ENCODE data around the gene MAP4K4. TPM values are rescaled to one million over a fixed set of nuclear protein-coding genes. Genes with fewer than 3 reads are reported as not detected.

Gene MAP4K4
- total and polyA plus RNA-seq, 2 experiments from 2014 or later = 61.6 to 131 TPM

DNA sequence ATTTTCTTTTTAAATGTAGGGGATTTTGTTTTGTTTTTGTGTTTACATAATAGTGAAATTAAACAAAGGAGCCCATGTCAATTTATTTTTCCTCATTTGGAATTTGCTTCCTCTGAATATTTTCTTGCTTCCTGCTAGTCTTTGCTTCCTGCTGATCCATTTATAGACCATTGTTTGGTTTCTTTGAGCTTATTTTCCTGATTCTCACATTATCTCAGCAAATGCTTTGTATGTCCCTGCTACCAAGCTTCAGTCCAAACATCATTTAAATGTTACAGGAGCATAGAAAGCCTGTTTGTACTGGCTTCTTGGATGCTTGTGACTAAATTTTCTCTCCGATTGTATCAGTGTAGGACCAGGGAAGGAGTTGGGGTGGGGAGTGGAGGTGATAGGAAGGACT is 166.9 kb downstream of the MAP4K4 start:
- H3K27ac ChIP-seq = no peak overlapping the region

DNA sequence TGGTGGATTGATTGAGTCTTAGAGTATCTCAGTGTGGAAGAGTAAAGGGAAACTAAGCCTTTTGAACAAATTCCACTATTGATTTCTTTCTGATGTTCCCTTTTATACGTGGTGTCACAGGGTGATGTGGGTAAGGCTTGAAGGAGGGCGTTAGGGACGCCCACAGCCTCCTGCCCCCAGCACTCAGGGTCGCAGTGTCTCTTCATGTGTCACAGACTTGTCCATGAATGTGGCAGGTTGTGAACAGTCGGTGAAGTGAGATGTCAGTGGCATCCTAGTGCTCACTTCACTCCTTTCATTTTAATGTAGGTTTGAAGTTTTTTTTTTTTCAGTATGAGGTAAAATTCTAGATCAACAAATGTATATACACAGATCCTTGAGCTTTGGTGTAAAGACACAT is 171.0 kb downstream of the MAP4K4 start:
- no peak for DNase-seq (ENCODE audit: low read depth in 1 of 2, low spot score in 1 of 2)
- Histone ChIP-seq H3K27me3 (no peaks in the 10 kb centered on the region), H3K9me3 (ENCODE audit: low read depth) (no peaks in the 10 kb centered on the region), H3K36me3 (peaks cover 85% of the 10 kb centered on the region), H3K4me3 (no peak overlapping the region), H3K27ac (no peak overlapping the region), H3K4me1 (ENCODE audit: low read depth) (no peaks in the 10 kb centered on the region)
- TF ChIP-seq, protein P1, sequence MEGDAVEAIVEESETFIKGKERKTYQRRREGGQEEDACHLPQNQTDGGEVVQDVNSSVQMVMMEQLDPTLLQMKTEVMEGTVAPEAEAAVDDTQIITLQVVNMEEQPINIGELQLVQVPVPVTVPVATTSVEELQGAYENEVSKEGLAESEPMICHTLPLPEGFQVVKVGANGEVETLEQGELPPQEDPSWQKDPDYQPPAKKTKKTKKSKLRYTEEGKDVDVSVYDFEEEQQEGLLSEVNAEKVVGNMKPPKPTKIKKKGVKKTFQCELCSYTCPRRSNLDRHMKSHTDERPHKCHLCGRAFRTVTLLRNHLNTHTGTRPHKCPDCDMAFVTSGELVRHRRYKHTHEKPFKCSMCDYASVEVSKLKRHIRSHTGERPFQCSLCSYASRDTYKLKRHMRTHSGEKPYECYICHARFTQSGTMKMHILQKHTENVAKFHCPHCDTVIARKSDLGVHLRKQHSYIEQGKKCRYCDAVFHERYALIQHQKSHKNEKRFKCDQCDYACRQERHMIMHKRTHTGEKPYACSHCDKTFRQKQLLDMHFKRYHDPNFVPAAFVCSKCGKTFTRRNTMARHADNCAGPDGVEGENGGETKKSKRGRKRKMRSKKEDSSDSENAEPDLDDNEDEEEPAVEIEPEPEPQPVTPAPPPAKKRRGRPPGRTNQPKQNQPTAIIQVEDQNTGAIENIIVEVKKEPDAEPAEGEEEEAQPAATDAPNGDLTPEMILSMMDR (IDR thresholded peaks at IDR 0.05; ENCODE audit: low read depth, low read length) = no peak

More for the DNA sequence above, 166.9 kb downstream of the MAP4K4 start:
- Histone ChIP-seq H3K36me3 (peaks cover 74% of the 10 kb centered on the region), H3K4me1 (ENCODE audit: low read depth) (no peaks in the 10 kb centered on the region), H3K27me3 (no peaks in the 10 kb centered on the region), H3K9me3 (ENCODE audit: low read depth) (no peaks in the 10 kb centered on the region), H3K4me3 (no peak overlapping the region)
- DNase-seq (ENCODE audit: low read depth in 1 of 2, low spot score in 1 of 2) = no peak
- TF ChIP-seq, protein P1 (IDR thresholded peaks at IDR 0.05; ENCODE audit: low read depth, low read length) = no peak

DNA sequence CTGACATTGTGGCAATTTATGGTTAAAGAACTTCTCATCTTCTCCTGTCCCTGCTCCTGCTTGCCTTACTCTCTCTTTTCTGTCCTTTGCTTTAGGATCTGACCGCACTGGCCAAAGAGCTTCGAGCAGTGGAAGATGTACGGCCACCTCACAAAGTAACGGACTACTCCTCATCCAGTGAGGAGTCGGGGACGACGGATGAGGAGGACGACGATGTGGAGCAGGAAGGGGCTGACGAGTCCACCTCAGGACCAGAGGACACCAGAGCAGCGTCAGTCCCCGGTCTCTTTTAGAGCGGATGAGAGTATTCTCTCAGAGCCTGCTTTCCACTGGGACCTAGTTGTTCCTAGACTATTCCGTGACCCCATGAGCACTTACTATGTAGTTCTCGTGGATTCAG is 172.0 kb downstream of the MAP4K4 start:
- Histone ChIP-seq H3K27ac (no peak overlapping the region), H3K36me3 (peaks cover 88% of the 10 kb centered on the region)
- TF ChIP-seq, protein P1 (IDR thresholded peaks at IDR 0.05; ENCODE audit: low read depth, low read length) = no peak

DNA sequence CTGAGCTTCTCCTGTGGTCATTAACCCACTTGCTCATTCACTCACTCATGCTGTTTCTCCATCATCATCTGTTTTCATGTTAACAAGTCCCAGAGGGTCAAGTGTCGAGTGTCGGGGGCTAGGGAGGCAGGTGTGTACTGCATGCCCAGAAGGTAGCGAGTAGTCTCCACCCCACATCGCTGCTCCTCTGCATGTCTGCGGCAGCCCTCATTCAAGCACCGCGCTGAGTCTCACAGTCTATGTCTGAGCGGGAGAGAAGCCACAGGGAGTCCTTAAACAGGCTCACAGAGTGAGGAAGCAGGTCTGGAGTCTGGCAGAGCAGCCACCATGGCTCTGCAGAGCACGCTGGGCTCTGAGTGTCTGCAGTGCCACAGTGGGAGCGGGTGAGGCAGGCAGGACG is 172.9 kb downstream of the MAP4K4 start:
- TF ChIP-seq, protein P1 (IDR thresholded peaks at IDR 0.05; ENCODE audit: low read depth, low read length) = no peak

More for the DNA sequence above, 172.0 kb downstream of the MAP4K4 start:
- Histone ChIP-seq H3K9me3 (ENCODE audit: low read depth) (no peaks in the 10 kb centered on the region), H3K4me3 (no peak overlapping the region), H3K4me1 (ENCODE audit: low read depth) (no peaks in the 10 kb centered on the region), H3K27me3 (no peaks in the 10 kb centered on the region)
- DNase-seq (ENCODE audit: low read depth in 1 of 2, low spot score in 1 of 2) = no peak

DNA sequence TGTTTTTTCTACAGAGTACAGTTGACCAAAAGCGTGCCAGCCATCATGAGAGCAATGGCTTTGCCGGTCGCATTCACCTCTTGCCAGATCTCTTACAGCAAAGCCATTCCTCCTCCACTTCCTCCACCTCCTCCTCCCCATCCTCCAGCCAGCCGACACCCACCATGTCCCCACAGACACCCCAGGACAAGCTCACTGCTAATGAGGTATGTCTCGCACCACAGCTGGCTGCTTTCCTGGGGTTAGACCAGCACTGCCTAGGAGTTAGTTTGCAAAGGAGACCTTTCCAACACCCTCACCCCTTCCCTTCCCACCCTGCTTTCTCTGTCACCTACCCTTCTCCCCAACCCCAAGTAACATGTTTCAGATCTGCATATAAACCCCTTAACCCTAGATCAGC is 174.0 kb downstream of the MAP4K4 start:
- TF ChIP-seq, protein P1 (IDR thresholded peaks at IDR 0.05; ENCODE audit: low read depth, low read length) = no peak
- Histone ChIP-seq H3K27ac (no peak overlapping the region), H3K4me1 (ENCODE audit: low read depth) (no peaks in the 10 kb centered on the region), H3K27me3 (no peaks in the 10 kb centered on the region), H3K9me3 (ENCODE audit: low read depth) (no peaks in the 10 kb centered on the region), H3K36me3 (peaks cover 78% of the 10 kb centered on the region), H3K4me3 (no peak overlapping the region)
- DNase-seq (ENCODE audit: low read depth in 1 of 2, low spot score in 1 of 2) = no peak

More for the DNA sequence above, 172.9 kb downstream of the MAP4K4 start:
- H3K36me3 ChIP-seq = peaks cover 85% of the 10 kb centered on the region
- H3K4me3 ChIP-seq = no peak overlapping the region
- no peak overlapping the region for H3K27ac ChIP-seq
- no peaks in the 10 kb centered on the region for H3K27me3 ChIP-seq
- no peak for DNase-seq (ENCODE audit: low read depth in 1 of 2, low spot score in 1 of 2)
- no peaks in the 10 kb centered on the region for H3K9me3 ChIP-seq (ENCODE audit: low read depth)
- H3K4me1 ChIP-seq (ENCODE audit: low read depth) = no peaks in the 10 kb centered on the region

DNA sequence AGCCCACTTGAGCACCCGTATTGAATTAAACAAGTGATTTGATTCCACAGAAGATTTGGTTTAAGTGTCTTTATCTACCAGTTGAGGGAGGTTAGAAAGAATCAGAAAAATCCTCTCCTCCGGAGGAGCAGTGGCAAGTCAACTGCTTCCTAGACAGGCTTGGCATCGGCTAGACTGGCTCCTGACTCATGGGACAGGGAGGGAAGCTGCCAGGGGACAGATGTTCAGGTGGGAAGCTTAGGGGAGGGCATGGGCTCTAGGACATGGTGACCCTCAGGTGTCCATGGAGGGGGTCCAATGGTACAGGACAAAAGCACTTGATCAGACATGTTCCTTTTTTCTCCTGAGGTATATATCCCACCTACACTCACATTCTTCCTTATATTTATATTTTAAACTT is 175.0 kb downstream of the MAP4K4 start:
- Histone ChIP-seq H3K36me3 (peaks cover 78% of the 10 kb centered on the region), H3K4me1 (ENCODE audit: low read depth) (no peaks in the 10 kb centered on the region), H3K9me3 (ENCODE audit: low read depth) (no peaks in the 10 kb centered on the region), H3K27ac (peak overlapping the region; percentile 32), H3K4me3 (no peak overlapping the region), H3K27me3 (no peaks in the 10 kb centered on the region)
- no peak for DNase-seq (ENCODE audit: low read depth in 1 of 2, low spot score in 1 of 2)
- TF ChIP-seq, protein P1 (IDR thresholded peaks at IDR 0.05; ENCODE audit: low read depth, low read length) = no peak
